ENCODE data around the gene NKX1-1. TPM values are rescaled to one million over a fixed set of nuclear protein-coding genes. Genes with fewer than 3 reads are reported as not detected.

NKX1-1 gene
- total and polyA plus RNA-seq, 2 experiments from 2014 or later, result not detected

GRCh38 chr4:1362046-1362445 is 44.2 kb downstream of the NKX1-1 start:
- no peaks in the 10 kb centered on the region for H3K27me3 Mint-ChIP-seq (ENCODE audit: insufficient read depth, low read depth, poor library complexity)
- H2AFZ ChIP-seq, result no peak overlapping the region
- H3K79me2 ChIP-seq (replicated peaks; ENCODE audit: insufficient read depth), result no peaks in the 10 kb centered on the region
- no peaks in the 10 kb centered on the region for H4K20me1 ChIP-seq (replicated peaks; ENCODE audit: insufficient read depth)
- no peaks in the 10 kb centered on the region for H3K9me2 ChIP-seq (ENCODE audit: insufficient read depth)
- H3K4me3 Mint-ChIP-seq, result no peak overlapping the region
- H3K36me3 Mint-ChIP-seq (ENCODE audit: low read depth), result peaks cover 7% of the 10 kb centered on the region; the same call in 1 of the 3 replicates
- H3K27ac ChIP-seq (ENCODE audit: low read depth), result no peak overlapping the region
- no peaks in the 10 kb centered on the region for H3F3A ChIP-seq (replicated peaks; ENCODE audit: low read depth)
- ATAC-seq, result no peak
- 0 out of 2 replicates have a peak overlapping the region, but pooled peaks have one; percentile 6 for H3K27ac Mint-ChIP-seq
- no peaks in the 10 kb centered on the region for H3K36me3 ChIP-seq (ENCODE audit: insufficient read depth)
- no peaks in the 10 kb centered on the region for H3K4me1 ChIP-seq (ENCODE audit: insufficient read depth)
- H3K27me3 ChIP-seq (ENCODE audit: insufficient read depth), result no peaks in the 10 kb centered on the region
- no peak overlapping the region for H3K4me2 ChIP-seq
- peaks cover 3% of the 10 kb centered on the region; the same call in 2 of the 3 replicates for H3K4me1 Mint-ChIP-seq
- H3K9me3 Mint-ChIP-seq, result no peaks in the 10 kb centered on the region; the same call in 2 of the 3 replicates
- no peak for DNase-seq (ENCODE audit: low spot score)
- H3K4me3 ChIP-seq, result no peak overlapping the region
- TF ChIP-seq ZNF331 (CRISPR knock-in tag; IDR thresholded peaks at IDR 0.05; ENCODE audit: low read depth) (no peak), EZH2 (IDR thresholded peaks at IDR 0.05; ENCODE audit: low read depth, unreplicated experiment) (no peak), ZNF462 (CRISPR knock-in tag; IDR thresholded peaks at IDR 0.05) (no peak), NANOG (IDR thresholded peaks at IDR 0.05; ENCODE audit: borderline replicate concordance) (no peak), POLR2AphosphoS5 (IDR thresholded peaks at IDR 0.05; ENCODE audit: low read depth) (no peak), EZH2phosphoT487 (IDR thresholded peaks at IDR 0.05; ENCODE audit: unreplicated experiment) (no peak), STAT1 (IDR thresholded peaks at IDR 0.05; ENCODE audit: unreplicated experiment) (no peak), CTCF (conservative IDR thresholded peaks at IDR 0.05; ENCODE audit: low read depth in 2 of 2) (no peak), CREB1 (CRISPR knock-in tag; IDR thresholded peaks at IDR 0.05; ENCODE audit: low read depth) (no peak), REST (IDR thresholded peaks at IDR 0.05; ENCODE audit: unreplicated experiment) (no peak)
- TF ChIP-seq, protein P1, sequence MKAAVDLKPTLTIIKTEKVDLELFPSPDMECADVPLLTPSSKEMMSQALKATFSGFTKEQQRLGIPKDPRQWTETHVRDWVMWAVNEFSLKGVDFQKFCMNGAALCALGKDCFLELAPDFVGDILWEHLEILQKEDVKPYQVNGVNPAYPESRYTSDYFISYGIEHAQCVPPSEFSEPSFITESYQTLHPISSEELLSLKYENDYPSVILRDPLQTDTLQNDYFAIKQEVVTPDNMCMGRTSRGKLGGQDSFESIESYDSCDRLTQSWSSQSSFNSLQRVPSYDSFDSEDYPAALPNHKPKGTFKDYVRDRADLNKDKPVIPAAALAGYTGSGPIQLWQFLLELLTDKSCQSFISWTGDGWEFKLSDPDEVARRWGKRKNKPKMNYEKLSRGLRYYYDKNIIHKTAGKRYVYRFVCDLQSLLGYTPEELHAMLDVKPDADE (IDR thresholded peaks at IDR 0.05), result no peak
